ENCODE results near the gene FLYWCH2.
"Not testable (repeated sequence)": the region's sequence is repeated elsewhere in the genome, so short reads cannot be mapped to it uniquely, and the experiment has no call there.

The FLYWCH2 gene

GRCh38 chr16:2912330-2913199 is 29.6 kb downstream of the FLYWCH2 start:
- DNase-seq (ENCODE audit: low read depth in 2 of 2), result no peak

DNA sequence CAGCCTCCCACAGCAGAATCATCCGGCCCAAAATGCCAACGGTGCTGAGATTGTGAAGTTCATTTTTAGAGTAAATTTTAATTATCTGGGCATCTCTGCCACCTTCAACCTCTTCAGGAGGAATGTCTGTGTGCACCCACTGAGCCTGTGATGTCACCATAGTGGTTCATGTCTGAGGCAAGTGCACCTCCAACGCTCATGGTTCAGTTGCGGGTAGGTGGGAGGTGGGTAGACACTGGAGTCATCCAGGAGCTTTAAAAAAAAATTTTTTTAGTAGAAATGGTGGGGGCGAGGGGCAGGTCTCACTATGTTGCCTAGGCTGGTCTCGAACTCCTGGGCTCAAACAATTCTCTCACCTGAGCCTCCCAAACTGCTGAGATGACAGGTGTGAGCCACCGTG is 30.6 kb downstream of the FLYWCH2 start:
- DNase-seq (ENCODE audit: low read depth in 2 of 2), result no peak

DNA sequence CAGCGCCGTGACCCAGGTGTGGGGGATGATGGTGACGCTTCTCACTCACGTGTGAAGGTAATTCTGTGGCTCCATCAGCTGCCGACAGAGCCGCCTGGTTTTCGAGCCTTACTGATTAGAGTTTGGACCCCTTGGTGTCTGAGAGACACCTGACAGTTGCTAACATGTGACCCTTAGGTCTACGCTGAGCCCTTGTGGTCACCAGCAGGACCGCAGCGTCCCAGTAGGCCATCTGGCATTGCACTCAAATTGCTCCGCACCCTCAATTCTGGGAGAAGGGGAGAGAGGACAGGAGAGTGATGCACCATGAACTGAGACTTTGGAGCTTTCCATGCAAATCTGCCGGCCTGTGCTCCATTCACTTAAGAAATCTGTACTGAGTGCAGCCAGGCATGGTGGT is 31.2 kb downstream of the FLYWCH2 start:
- DNase-seq (ENCODE audit: low read depth in 2 of 2), result no peak

DNA sequence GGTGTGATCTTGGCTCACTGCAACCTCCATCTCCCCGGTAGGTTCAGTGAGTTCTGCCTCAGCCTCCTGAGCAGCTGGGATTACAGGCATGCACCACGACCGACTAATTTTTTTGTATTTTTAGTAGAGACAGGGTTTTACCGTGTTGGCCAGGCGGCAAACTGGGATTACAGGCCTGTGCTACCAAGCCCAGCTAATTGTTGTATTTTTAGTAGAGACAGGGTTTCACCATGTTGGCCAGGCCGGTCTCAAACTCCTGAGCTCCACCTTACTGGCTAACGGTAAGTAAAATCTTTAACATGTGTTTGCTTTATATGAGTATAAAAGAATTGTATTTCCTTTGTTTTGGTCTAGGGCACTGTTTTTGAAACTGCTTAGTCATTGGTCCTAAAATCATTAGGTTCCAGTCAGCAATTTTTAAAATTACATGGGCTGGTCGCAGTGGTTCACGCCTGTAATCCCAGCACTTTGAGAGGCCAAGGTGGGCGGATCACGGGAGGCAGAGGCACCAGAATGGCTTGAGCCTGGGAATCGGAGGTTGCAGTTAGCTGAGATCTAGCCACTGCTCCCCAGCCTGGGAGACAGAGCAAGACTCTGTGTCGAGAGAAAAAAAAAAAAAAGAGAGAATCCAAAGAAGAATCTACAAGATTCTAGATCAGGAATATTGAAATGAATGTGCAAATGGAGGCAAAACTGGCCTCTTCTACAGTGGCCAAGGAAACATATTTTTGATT is 32.3 kb downstream of the FLYWCH2 start:
- DNase-seq (ENCODE audit: low read depth in 2 of 2), result no peak

GRCh38 chr16:2919511-2920255 is 36.7 kb downstream of the FLYWCH2 start:
- peak in 1 of 2 donors; percentile 27 for DNase-seq (ENCODE audit: low read depth in 2 of 2)

- no peak for DNase-seq (ENCODE audit: low read depth in 2 of 2)
Observed at GRCh38 chr16:2923481-2923880, 40.5 kb downstream of the FLYWCH2 start.

DNA sequence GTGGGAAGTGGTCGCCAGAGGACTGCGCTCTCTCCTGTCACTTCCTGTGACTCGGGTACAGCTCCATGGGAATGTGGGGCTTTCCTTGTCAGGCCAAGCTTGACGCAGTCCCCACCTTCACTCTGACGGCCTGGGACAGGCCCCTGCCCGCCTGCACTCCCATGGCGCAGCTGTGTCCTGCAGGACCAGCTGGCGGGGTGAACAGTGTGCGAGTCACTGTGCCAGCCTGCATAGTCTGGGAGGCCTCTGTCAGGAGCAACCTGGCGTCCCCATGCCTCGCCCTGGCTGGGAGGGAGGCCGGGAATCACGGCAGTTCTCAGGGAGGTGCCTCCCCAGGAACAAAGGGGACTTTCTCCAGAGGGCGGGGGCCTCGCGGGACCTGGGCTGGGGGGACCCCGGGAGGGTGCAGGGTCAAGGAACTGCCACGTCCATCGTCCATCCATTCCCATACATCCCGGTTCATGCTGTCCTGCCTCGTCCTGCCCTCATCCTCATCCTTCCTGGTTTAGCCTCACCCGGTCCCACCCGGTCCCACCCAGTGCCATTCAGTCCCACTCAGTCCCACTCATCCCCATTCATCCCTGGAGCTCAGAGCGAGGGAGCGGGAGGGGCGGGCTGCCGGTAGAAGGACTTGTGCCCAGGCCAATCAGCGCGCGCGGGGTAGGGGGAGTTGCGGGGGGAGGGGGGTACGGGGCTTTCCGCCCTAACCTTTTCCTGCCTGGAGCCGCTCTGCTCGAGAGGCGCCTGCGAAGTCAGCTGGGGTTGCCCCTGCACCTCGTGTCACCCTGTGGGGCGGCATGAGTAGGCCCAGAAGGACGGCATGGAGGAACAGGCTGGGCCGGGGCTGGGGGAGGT is 42.1 kb downstream of the FLYWCH2 start:
- DNase-seq (ENCODE audit: low read depth in 2 of 2), result no peak

- no peak for DNase-seq (ENCODE audit: low read depth in 2 of 2)
Observed at GRCh38 chr16:2925951-2926649, 43.1 kb downstream of the FLYWCH2 start.

DNA sequence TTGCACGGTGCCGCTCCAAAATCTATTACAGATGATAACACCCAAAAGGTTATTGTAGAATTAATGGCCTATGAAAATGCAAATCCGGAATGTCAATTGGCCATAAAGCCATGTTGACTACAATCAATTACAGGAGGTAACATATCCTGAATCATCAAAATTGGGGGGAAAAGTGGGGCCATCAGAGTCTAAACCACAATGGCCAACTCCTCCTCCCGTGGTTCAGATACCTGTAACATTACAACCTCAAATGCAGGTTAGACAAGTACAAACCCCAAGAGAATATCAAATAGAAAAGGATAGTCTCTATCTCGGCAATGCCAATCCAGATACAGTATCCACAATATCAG is 43.6 kb downstream of the FLYWCH2 start:
- no peak for DNase-seq (ENCODE audit: low read depth in 2 of 2)

DNA sequence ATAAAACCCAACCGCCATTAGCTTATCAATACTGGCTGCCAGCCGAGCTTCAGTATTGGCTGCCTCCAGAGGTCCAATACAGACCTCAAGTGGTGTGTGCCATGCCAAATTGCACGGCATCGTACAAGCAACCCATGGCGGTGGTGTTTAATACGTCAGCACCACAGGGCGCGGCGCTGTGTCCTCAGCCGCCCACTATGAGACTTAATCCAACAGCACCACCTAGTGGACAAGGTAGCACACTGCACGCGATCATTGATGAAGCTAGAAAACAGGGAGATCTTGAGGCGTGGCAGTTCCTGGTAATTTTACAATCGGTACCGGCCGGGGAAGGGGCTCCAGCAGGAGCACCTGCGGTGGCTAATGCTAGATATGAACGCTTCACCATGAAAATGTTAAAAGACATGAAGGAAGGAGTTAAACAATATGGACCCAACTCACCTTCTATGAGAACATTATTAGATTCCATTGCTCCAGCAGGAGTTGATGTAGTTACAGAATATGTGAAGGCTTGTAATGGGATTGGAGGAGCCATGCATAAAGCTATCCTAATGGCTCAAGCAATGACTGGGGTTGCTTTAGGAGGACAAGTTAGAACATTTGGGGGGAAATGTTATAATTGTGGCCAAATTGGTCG is 44.1 kb downstream of the FLYWCH2 start:
- peak; percentile 57 to 78 for DNase-seq (ENCODE audit: low read depth in 2 of 2)

DNA sequence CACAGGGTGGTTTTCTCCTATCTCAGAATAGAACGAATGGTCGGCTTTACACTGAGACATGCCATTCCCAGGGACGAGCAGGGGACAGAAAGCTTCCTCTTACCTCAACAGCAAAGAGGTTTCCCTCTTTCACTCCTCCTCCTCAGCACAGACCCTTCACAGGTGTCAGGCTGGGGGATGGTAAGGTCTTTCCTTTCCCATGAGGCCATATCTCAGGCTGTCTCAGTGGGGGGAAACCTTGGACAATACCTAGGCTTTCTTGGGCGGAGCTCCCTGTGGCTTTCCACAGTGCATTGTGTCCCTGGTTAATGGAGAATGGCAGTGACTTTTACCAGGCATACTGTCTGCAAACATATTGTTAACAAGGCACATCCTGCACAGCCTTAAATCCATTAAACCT is 45.1 kb downstream of the FLYWCH2 start:
- DNase-seq (ENCODE audit: low read depth in 2 of 2), result not testable (repeated sequence)

DNA sequence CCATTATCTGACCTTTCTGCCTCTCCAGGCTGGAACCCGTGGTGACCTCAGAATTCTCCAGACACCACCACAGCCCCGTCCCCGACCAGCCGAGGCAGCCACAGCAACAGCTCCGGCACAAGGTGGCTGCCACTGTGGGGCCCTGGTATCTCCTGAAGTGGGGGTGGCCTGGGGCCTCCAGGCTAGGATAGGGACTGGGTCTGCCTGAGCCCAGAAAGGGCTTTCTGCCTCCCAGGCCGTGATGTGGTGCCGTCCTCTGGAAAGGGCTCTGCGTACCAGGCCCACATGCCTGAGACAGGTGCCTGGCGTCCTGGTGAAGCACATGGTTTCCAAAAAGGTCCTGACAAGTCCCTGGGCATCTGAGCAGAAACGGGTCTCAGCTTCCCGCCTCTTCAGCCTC is 45.8 kb downstream of the FLYWCH2 start:
- no peak for DNase-seq (ENCODE audit: low read depth in 2 of 2)

GRCh38 chr16:2929693-2930092 is 46.7 kb downstream of the FLYWCH2 start:
- no peak for DNase-seq (ENCODE audit: low read depth in 2 of 2)

- no peak for DNase-seq (ENCODE audit: low read depth in 2 of 2)
Observed at GRCh38 chr16:2930236-2930635, 47.2 kb downstream of the FLYWCH2 start.

- not testable (repeated sequence) for DNase-seq (ENCODE audit: low read depth in 2 of 2)
Observed at GRCh38 chr16:2931231-2931914, 48.4 kb downstream of the FLYWCH2 start.

GRCh38 chr16:2933136-2933535 is 50.1 kb downstream of the FLYWCH2 start:
- no peak for DNase-seq (ENCODE audit: low read depth in 2 of 2)

- DNase-seq (ENCODE audit: low read depth in 2 of 2), result no peak
Observed at GRCh38 chr16:2933701-2934100, 50.7 kb downstream of the FLYWCH2 start.

DNA sequence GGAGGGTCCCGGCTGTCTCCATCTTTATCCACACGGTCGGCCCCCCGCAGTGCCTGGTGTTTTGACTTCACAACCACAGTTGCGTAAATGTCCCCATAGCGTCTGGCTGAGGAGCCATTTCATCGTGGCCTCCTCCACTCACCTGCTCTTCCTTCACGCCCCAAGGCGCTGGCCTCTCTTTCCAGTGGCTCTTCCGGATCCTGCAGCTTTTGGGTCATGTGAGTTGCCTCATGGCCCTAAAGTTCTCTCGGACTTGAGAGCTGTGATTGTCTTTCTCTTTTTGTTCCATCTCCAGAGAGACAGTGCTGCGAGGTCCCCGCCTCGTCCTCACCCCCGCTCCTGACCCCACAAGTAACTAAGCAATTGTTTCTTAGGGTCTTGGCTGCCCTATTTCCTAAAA is 51.4 kb downstream of the FLYWCH2 start:
- no peak for DNase-seq (ENCODE audit: low read depth in 2 of 2)

GRCh38 chr16:2936436-2937011 is 53.5 kb downstream of the FLYWCH2 start:
- DNase-seq (ENCODE audit: low read depth in 2 of 2), result no peak
